AG09309 (cell line): Measurements from ENCODE around the gene BAD.

Experiments used
- DNase-seq: peaks from one replicate; pipeline ENCODE4 v3.0.0-alpha.2; 2010; ENCODE audit warnings: low read depth
- H3K4me3 ChIP-seq: 2 replicates; pipeline ENCODE4 v1.5.1; 2011; ENCODE audit warnings: mild to moderate bottlenecking, low read depth, low read length, moderate library complexity; ENCODE audit not compliant: control insufficient read depth
- CTCF ChIP-seq: IDR thresholded peaks from 2 replicates; pipeline ENCODE4 v1.5.1; 2011; ENCODE audit warnings: mild to moderate bottlenecking, low read depth, low read length, inconsistent platforms; ENCODE audit not compliant: insufficient read depth, control insufficient read depth; ENCODE audit errors: missing control alignments

BAD gene

DNA sequence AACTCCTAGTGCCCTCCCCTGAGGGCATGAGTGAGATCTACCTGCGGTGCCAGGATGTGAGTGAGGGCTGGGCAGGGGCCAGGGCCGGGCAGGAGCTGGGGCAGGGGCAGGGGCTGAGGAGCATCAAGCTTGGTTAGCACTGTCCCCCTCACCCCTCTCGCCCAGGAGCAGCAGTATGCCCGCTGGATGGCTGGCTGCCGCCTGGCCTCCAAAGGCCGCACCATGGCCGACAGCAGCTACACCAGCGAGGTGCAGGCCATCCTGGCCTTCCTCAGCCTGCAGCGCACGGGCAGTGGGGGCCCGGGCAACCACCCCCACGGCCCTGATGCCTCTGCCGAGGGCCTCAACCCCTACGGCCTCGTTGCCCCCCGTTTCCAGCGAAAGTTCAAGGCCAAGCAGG lies 64.2 kb downstream of the BAD start:
- TF ChIP-seq CTCF = no peak
- H3K4me3 ChIP-seq = no peak overlapping the region
- DNase-seq = no peak
